Stimulated activated CD4-positive, alpha-beta T cell treated with anti-CD3 and anti-CD28 coated beads, Interleukin-12 subunit alpha, Interleukin-12 subunit beta, amount 100 ng/mL, for 4 hours (primary cell): ENCODE measurements around the gene LGR6.
"Not testable (repeated sequence)": the region's sequence is repeated elsewhere in the genome, so short reads cannot be mapped to it uniquely, and the experiment has no call there.

Experiments used
- DNase-seq: peaks from one replicate; pipeline ENCODE4 v3.0.0-alpha.2; 2020

The LGR6 gene

GRCh38 chr1:202159534-202160371 lies 33.8 kb upstream of the LGR6 start:
- DNase-seq: peak; percentile 67

- peak; percentile 88 for DNase-seq
These were observed 33.1 kb upstream of the LGR6 start, which contains the start of gene PTPN7 for GRCh38 chr1:202160377-202160940. PTPN7 (minus strand) TSS chr1:202160602; CDS start chr1:202159402, 1,200 bp downstream.

- no peak for DNase-seq
These were observed 32.2 kb upstream of the LGR6 start for GRCh38 chr1:202161151-202162046.

DNA sequence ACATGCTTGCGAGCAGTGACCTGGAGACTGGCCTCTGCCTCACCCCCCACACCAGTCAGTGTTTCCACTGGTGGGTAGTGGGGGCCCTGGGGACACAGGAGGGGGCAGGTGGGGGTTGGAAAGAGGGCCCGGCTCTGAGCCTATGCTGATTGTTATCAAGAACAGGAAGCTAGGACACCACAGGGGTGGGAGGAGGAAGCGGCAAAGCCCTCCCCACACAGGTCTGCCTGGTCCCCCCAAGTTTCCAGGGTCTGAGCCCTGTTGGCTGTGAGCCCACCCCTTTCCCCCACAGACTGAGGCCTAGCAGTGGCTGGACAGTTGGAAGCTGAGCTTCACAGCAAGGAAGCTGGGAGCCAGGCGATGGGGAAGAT lies 31.6 kb upstream of the LGR6 start:
- DNase-seq: no peak

- DNase-seq: no peak
These were observed 30.9 kb upstream of the LGR6 start for GRCh38 chr1:202162418-202163280.

- DNase-seq: no peak
These were observed 30.0 kb upstream of the LGR6 start for GRCh38 chr1:202163281-202164270.

GRCh38 chr1:202164271-202165037 lies 29.1 kb upstream of the LGR6 start:
- DNase-seq: no peak

DNA sequence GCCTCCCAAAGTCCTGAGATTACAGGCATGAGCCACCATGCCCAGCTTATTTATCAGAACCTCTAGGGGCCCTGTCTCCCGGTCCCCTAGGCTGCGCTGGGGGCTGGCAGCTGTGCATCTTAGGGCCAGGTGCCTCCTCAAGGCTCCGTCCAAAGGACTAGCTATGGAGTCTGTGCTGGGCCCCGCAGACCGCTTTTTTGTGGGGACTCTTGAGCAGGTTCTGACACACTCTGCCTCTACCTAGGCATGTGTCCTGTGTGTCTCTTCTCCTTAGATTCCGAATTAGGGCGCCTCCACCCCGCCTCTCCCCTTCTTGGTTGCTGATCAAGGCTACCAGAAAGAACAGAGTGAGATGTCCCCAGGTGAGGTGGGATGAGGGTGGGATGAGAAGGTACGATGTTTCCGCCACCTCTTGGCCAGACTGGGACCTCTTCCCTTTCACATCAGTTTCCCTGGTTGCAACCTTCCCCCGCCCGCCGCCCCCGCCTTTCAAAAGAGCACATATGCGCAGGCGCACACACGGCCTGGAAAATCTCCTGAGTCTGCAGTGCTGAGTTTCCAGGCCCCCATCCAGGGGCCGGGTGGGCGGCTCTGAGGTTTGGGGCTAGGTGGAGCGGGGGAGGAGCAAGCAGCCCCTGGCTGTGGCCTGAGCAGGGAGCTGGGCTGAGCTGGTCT lies 28.2 kb upstream of the LGR6 start:
- DNase-seq: peak; percentile 66

- DNase-seq: no peak
These were observed 27.4 kb upstream of the LGR6 start for GRCh38 chr1:202165942-202166843.

DNA sequence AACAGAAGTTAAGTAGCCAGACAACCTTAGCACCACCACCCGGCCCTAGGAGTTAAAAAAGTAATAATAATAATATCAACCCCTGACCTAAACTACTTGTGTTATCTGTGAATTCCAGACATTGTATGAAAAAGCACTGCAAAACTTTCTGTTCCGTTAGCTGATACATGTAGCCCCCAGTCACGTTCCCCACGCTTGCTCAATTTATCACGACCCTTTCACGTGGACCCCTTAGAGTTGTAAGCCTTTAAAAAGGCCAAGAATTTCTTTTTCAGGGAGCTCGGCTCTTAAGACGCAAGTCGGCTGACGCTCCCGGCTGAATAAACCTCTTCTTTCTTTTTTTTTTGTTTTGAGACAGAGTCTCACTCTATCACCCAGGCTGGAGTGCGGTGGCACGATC lies 26.5 kb upstream of the LGR6 start:
- DNase-seq: not testable (repeated sequence)

- no peak for DNase-seq
These were observed 25.7 kb upstream of the LGR6 start for GRCh38 chr1:202167708-202168415.

- DNase-seq: no peak
These were observed 24.7 kb upstream of the LGR6 start for GRCh38 chr1:202168861-202169260.

DNA sequence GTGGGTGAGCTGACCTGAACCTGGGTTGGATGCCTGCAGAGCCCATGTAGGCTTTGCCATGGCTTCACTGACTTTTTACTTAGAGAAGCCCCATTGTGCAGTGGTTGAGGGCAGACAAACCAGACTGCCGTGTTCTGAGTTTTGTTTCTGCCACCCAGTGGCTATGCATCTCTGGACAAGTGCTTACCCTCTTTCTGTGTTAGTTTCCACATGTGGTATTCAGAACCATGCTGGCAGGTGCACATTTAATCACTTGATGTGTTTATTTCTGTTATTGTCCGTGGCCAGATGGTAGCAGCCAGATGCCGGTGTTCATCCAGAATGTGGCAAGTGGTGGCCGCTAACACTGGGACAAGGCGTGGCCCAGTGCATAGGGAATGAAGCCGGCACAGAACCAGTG lies 22.9 kb upstream of the LGR6 start:
- DNase-seq: no peak

DNA sequence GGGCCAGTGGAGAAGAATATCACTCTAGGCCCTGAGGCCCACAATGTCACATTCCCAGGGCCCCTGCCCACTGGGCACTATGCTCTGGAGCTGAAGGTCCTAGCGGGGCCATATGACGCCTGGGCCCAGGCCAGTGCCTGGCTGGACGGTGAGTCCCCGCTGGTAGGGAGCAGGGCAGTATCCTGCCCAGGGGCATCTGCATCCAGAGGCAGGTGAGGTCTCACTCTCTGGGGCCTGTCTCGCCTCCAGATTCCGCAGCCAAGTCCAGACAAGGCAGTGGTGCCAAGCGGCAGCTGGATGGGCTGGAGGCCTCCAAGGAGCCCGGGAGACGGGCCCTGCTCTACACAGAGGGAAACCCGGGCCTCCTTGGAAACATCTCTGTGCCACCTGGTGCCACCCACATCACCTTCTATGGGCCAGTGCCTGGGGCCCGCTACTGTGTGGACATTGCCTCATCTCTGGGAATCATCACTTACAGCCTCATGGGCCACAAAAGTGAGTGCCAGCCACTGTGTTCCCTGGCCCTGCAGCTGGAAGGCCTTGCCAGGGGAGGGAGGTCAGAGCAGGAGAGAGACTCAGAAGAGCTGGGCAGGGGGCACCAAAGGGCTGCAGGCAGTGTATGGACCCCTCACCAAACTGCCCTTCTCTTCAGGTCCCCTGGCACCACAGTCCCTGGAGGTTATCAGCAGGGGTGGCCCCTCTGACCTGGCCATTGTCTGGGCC lies 22.1 kb upstream of the LGR6 start:
- DNase-seq: no peak

GRCh38 chr1:202172015-202172355 lies 21.6 kb upstream of the LGR6 start:
- DNase-seq: no peak

GRCh38 chr1:202173993-202174392 lies 19.6 kb upstream of the LGR6 start:
- no peak for DNase-seq
